Kidney glomerular epithelial cell (primary cell): Measurements from ENCODE around the gene UBC.

Source experiments
- DNase-seq: peaks from one replicate; lab custom pipeline; 2025; lab: John Stamatoyannopoulos, UW

UBC gene

DNA sequence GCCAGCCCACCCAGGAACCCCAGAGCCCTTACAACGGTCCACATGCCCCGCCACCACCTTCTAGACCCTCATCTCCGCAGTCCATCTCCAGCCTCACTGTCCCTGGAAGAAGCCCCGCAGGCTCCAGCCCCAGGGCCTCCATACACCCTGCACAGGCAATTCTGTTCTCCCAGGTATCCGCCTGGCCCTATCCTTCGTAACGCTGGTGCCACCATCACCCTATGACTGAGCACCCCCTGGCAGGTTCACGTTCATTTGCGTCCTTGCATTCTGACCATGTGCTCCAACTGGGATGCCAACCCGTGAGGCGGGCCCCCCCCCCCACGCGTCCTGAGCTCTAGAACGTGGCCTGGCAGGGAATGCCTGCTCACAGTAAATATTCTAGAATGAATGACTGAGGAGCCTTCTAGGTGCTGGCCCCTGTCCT is 50.1 kb downstream of the UBC start:
- DNase-seq, result no peak

DNA sequence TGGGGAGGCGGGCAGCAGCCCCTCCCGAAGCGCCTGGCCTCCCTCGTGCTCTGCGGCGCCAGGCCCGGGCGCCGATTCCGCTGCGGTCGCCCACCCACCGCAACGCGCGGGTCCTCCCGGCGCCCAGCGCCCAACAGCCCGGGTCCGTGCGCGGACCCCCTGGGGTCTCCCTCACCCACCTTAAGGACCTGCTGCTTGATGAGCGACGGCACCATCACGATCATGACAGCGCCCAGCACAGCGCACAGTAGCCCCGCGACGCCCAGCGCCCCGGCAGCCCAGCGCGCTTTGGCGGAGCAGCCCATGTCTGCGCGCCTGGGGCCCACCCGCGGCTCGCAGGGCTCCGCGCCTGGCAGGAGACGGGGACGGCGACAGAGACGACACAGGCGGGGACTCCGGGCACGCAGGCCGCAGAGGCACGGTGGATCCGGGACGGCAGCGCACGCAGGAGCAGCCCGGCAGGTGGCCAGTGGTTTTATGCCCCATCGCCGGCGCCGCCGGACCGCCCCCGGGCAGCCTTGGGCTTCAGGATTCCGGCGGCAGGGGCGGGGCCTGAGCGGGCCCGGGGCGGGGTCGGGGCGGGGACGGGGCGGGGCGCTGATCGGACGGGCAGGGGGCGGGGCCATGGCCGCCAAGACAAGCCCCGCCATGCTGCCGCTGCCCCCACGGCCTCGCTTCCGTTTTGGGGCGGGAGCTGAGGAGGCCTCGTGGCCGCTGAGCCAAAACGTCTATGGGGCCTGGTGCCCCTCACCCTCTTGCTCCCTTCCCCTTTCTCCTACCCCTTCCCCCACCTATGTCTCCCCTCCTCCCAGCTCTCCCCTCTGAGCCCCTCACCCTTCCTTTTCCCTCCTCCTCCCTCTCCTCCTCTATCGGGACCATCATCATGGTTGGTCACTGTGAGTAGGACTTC is 50.8 kb downstream of the UBC start, which contains the start of gene SCARB1:
Gene SCARB1, minus strand, starts transcription at position 449 of the 910 bp plus-strand sequence. Its CDS starts 144 bp downstream, at position 305.
- DNase-seq, result peak; percentile 47

DNA sequence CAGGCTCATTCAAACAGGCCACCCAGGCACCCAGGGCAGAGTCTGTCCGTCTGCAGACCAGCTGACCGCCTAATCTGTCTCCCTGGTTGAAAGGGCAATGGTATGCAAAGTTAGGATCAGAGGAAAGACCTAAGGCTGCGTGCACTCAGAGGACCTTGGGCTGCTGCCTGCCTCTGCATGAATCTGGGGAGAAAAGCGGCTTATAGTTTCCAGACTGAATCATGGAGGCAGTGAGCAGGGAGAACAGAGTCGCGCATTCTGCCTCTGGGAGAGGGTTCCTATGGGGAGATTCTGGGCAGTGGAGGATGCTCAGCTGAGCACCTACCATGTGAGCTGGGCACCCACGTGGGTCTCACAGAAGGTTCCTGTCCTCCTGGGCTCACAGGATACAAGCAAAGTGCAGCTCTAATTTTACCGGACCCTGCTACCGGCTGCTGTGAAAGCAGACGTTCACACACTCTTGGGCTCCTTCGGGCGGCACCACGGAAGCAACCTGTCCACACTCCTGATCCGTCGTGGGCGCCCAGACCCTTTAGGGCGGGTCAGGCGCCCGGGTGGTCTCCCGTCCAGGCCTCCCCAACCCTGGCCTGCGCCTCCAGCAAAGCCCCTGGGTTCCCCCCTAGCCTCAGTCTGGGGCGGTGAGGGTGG is 51.6 kb downstream of the UBC start:
- DNase-seq, result no peak

DNA sequence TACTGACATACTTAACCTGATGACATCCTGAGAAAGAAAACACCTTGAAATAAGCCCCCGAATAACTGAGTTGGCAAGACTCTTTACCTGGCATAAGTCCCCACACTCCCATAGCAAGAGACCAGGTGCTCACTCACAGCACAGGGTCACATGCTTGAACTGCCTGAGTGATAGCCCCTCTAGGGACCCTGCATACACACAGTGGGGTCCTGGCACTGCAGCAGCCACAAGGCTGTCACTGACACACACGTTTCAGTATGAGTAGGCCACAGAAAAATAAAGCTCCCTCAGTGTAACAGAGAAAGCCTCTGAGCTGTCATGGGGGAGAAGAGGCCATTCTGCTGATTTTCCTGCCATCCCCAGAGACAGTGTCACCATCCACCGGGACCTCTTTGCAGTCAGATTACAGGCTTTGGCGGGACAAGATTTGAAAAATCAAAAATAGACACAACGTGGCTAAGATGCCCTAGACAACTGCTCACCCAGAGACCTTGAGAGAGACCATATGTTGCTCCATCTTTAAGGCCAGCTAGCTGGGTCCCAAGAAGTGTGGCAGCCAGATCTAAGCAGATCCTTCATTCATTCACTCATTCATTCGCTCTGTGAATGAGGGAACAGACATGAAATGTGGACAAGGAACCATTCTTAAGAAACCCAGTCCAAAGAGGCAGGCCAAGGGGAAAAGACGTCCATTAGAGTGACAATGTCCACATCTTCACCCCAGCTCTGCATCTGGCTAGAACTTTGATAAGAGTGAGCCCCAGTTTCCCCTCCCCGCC is 52.4 kb downstream of the UBC start:
- no peak for DNase-seq
